Tibial nerve (tissue), 4 donors: Measurements from ENCODE around the gene FBXL12. TPM values are rescaled to one million over a fixed set of nuclear protein-coding genes. Genes with fewer than 3 reads are reported as not detected.
"Not testable (repeated sequence)": the region's sequence is repeated elsewhere in the genome, so short reads cannot be mapped to it uniquely, and the experiment has no call there.

Source experiments
- DNase-seq, 2 donors: peaks; one replicate each; pipeline ENCODE4 v3.0.0-alpha.2; 2019; ENCODE audit warnings: low spot score in 2 of 2
- H3K27ac ChIP-seq, 4 donors: fragments of 200-600 bp; sonication (generic) in 3 of 4; one replicate each; pipeline ENCODE4 v1.5.1; 2017 to 2019; ENCODE audit warnings: mild to moderate bottlenecking in 1 of 4
- H3K27me3 ChIP-seq, 2 donors: fragments of 200-600 bp; sonication (generic) in 1 of 2; one replicate each; pipeline versions ENCODE4 v1.5.1 to v1.6.0; 2017 to 2019
- H3K36me3 ChIP-seq, 3 donors: fragments of 200-600 bp; sonication (generic); one replicate each; pipeline ENCODE4 v1.5.1; 2018 to 2019
- H3K4me1 ChIP-seq, 4 donors: fragments of 200-600 bp; sonication (generic) in 3 of 4; one replicate each; pipeline ENCODE4 v1.5.1; 2017 to 2019
- H3K4me3 ChIP-seq, 4 donors: fragments of 200-600 bp; sonication (generic) in 3 of 4; one replicate each; pipeline ENCODE4 v1.5.1; 2017 to 2019; ENCODE audit warnings: mild to moderate bottlenecking in 1 of 4, moderate library complexity in 1 of 4
- H3K9me3 ChIP-seq, 4 donors: fragments of 200-600 bp; sonication (generic) in 3 of 4; one replicate each; pipeline ENCODE4 v1.5.1; 2017 to 2019
- EP300 ChIP-seq, 2 donors: sonication (generic); formaldehyde crosslinking; IDR thresholded peaks; one replicate each; pipeline ENCODE4 v1.6.1; 2017; ENCODE audit warnings: antibody characterized with exemption in 2 of 2, mild to moderate bottlenecking in 1 of 2
- POLR2A ChIP-seq, 2 donors: fragments of 450-650 bp; IDR thresholded peaks; one replicate each; pipeline ENCODE4 v1.6.1; 2017; ENCODE audit warnings: antibody characterized with exemption in 2 of 2, mild to moderate bottlenecking in 2 of 2, moderate library complexity in 2 of 2
- WGBS, 2 donors: methylation state at CpG; one replicate each; pipeline ENCODE4 v1.1.5; 2018; 5-methylcytosine and 5-hydroxymethylcytosine counted together
- total RNA-seq, 4 donors: library from RNA; depleted of rRNA; stranded (reverse); fragments of >200 nt; gene quantifications; one replicate each; pipeline ENCODE4 v1.1.0, GENCODE V29; 2016
- TF ChIP-seq, protein P1 (sequence below), 5 experiments: fragments of 200-600 bp in 3 of 5; fragments of 450-650 bp in 2 of 5; sonication (generic) in 3 of 5; IDR thresholded peaks; one replicate each; pipeline ENCODE4 v1.5.1; 2016 to 2019; ENCODE audit warnings: antibody characterized with exemption in 5 of 5, mild to moderate bottlenecking in 3 of 5, moderate library complexity in 2 of 5

FBXL12 gene
- total RNA-seq, 4 donors from 2014 or later: 26.2 to 42.7 (median 36.6) TPM

- Histone ChIP-seq H3K27me3 (no peaks in the 10 kb centered on the region), H3K9me3 (no peaks in the 10 kb centered on the region), H3K4me1 (peaks cover 0 to 19% (median 0%) of the 10 kb centered on the region in 4 donors), H3K36me3 (peaks cover 0 to 67% (median 3%) of the 10 kb centered on the region in 3 donors), H3K4me3 (no peak overlapping the region), H3K27ac (no peak overlapping the region)
- TF ChIP-seq POLR2A (IDR thresholded peaks at IDR 0.05) (no peak), EP300 (IDR thresholded peaks at IDR 0.05) (no peak)
- TF ChIP-seq, protein P1, sequence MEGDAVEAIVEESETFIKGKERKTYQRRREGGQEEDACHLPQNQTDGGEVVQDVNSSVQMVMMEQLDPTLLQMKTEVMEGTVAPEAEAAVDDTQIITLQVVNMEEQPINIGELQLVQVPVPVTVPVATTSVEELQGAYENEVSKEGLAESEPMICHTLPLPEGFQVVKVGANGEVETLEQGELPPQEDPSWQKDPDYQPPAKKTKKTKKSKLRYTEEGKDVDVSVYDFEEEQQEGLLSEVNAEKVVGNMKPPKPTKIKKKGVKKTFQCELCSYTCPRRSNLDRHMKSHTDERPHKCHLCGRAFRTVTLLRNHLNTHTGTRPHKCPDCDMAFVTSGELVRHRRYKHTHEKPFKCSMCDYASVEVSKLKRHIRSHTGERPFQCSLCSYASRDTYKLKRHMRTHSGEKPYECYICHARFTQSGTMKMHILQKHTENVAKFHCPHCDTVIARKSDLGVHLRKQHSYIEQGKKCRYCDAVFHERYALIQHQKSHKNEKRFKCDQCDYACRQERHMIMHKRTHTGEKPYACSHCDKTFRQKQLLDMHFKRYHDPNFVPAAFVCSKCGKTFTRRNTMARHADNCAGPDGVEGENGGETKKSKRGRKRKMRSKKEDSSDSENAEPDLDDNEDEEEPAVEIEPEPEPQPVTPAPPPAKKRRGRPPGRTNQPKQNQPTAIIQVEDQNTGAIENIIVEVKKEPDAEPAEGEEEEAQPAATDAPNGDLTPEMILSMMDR (IDR thresholded peaks at IDR 0.05): peak in 1 of 5 experiments; percentile 9
- no peak for DNase-seq
- 64% methylated on average over 2 of the region's 4 CpGs; no CpG with 5 or more reads in 1 of the 2 donors for WGBS, 2 donors
These were observed 29.2 kb upstream of the FBXL12 start for GRCh38 chr19:9848060-9848459.

- Histone ChIP-seq H3K9me3 (no peaks in the 10 kb centered on the region), H3K36me3 (peaks cover 0 to 76% (median 10%) of the 10 kb centered on the region in 3 donors), H3K4me3 (no peak overlapping the region), H3K27ac (peak overlapping the region in 1 of 4 donors; percentile 54), H3K4me1 (peaks cover 0 to 19% (median 0%) of the 10 kb centered on the region in 4 donors), H3K27me3 (no peaks in the 10 kb centered on the region)
- TF ChIP-seq EP300 (IDR thresholded peaks at IDR 0.05): no peak
- TF ChIP-seq, protein P1 (IDR thresholded peaks at IDR 0.05): peak in 2 of 5 experiments; percentile 24 to 27
- 29 to 38% methylated on average over 9 of the region's 13 CpGs for WGBS, 2 donors
- DNase-seq: no peak
These were observed 28.3 kb upstream of the FBXL12 start for GRCh38 chr19:9847087-9847671.

GRCh38 chr19:9843626-9844273 is 24.9 kb upstream of the FBXL12 start:
- Histone ChIP-seq H3K4me1 (peaks cover 0 to 10% (median 0%) of the 10 kb centered on the region in 4 donors), H3K36me3 (peaks cover 0 to 99% (median 16%) of the 10 kb centered on the region in 3 donors)
- not testable (repeated sequence) for H3K27ac ChIP-seq, H3K27me3 ChIP-seq, H3K9me3 ChIP-seq, H3K4me3 ChIP-seq, DNase-seq
- 95 to 96% methylated on average over 12 of the region's 12 CpGs for WGBS, 2 donors

DNA sequence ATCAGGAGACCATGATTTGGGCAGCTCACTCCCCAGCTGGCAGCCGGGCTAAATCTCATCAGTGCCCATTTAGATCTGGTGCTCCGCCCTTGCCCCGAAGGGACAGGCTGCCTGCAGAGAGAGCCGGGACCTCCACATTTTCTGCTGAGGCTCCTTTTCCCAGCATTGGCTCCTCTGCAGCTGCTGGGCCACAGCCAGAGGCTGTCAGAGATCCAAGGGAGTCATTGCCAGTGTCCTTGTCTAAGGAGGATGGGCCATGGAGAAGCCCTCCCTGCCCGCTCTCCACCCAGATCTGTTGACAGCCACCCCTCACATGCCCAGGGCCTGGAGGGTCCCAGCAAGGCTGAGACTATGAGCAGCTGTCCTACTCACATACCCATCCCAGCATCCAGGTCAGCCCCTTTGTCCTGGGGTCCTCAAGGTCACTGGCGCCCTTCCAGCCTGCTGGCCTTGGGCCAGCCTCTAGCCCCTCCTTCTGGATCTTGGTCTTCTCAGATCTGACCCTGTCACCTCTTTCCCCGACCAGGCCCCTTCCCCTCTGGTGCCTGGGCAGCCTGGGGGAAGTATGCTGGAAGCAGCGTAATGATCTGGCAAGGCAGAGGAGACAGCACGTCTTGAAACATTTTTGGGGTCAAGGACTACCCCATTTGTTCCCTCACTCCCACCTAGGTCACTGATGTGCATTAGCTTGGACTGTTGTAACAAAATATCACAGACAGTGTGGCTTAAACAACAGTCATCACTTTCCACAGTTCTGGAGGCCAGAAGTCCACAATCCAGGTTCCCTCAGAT is 24.2 kb upstream of the FBXL12 start:
- Histone ChIP-seq H3K4me3 (no peak overlapping the region), H3K27ac (no peak overlapping the region)

GRCh38 chr19:9839415-9839814 is 20.5 kb upstream of the FBXL12 start:
- H3K27ac ChIP-seq: no peak overlapping the region
- TF ChIP-seq, protein P1 (IDR thresholded peaks at IDR 0.05): no peak
- TF ChIP-seq POLR2A (IDR thresholded peaks at IDR 0.05) (no peak), EP300 (IDR thresholded peaks at IDR 0.05) (no peak)
- peaks cover 0 to 33% (median 13%) of the 10 kb centered on the region in 4 donors for H3K4me1 ChIP-seq
- no peak for DNase-seq
- no peaks in the 10 kb centered on the region for H3K9me3 ChIP-seq
- peaks cover 0 to 72% (median 16%) of the 10 kb centered on the region in 3 donors for H3K36me3 ChIP-seq
- no peak overlapping the region for H3K4me3 ChIP-seq
- 75 to 86% methylated on average over 1 of the region's 1 CpG for WGBS, 2 donors
- H3K27me3 ChIP-seq: no peaks in the 10 kb centered on the region

More for the DNA sequence above, 24.2 kb upstream of the FBXL12 start:
- Histone ChIP-seq H3K27me3 (no peaks in the 10 kb centered on the region), H3K4me1 (peaks cover 0 to 17% (median 0%) of the 10 kb centered on the region in 4 donors), H3K9me3 (no peaks in the 10 kb centered on the region), H3K36me3 (peaks cover 0 to 99% (median 16%) of the 10 kb centered on the region in 3 donors)
- no peak for TF ChIP-seq EP300 (IDR thresholded peaks at IDR 0.05)
- TF ChIP-seq, protein P1 (IDR thresholded peaks at IDR 0.05): no peak
- no peak for TF ChIP-seq POLR2A (IDR thresholded peaks at IDR 0.05)
- WGBS, 2 donors: 79 to 88% methylated on average over 9 of the region's 9 CpGs
- DNase-seq: no peak
